SK-N-SH (cell line): ENCODE measurements around the gene DIPK1C.

Source experiments
- CTCF ChIP-seq: fragments of 200-600 bp; sonication (generic); IDR thresholded peaks from 2 replicates; pipeline ENCODE4 v1.6.1; 2017; ENCODE audit warnings: antibody characterized with exemption, mild to moderate bottlenecking, moderate library complexity
- EP300 ChIP-seq, 2 experiments: IDR thresholded peaks; 2 replicates each; pipeline versions ENCODE4 v1.4.0 to v1.6.1; 2012; ENCODE audit warnings: borderline replicate concordance in 1 of 2, low read depth in 1 of 2, low read length in 1 of 2
- POLR2AphosphoS5 ChIP-seq: IDR thresholded peaks from 2 replicates; pipeline ENCODE4 v1.6.1; 2012; ENCODE audit warnings: low read depth, low read length

GRCh38 chr18:74387383-74387782 lies 69.7 kb downstream of the DIPK1C start:
- TF ChIP-seq POLR2AphosphoS5 = no peak
- TF ChIP-seq EP300 (IDR thresholded peaks at IDR 0.05; ENCODE audit: borderline replicate concordance in 1 of 2, low read depth in 1 of 2, low read length in 1 of 2) = no peak
- no peak for TF ChIP-seq CTCF
